ENCODE data around the gene RFTN1. TPM values are rescaled to one million over a fixed set of nuclear protein-coding genes. Genes with fewer than 3 reads are reported as not detected.
A peak's percentile ranks its signal among the peaks of the same experiment; 100 is the strongest.

RFTN1 gene
- total RNA-seq, 1 donor from 2014 or later = 53.4 TPM

DNA sequence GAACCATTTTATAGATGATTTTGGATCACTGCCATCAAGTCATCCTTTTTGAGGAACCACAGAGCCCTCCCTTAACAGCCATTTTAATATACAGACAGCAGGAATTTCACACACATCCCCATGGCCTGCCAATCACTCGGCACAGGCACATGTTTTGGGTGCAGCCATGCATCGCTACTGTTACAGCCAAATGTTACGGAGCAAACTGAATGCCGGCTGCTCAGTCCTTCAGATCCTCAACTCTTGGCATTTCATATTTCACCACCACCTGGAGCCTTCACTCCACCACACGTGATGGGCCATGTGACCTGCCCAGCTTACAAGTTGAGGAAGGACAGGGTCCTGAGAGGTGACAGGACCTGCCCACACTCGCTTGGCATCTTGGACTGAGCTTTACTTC lies 157.7 kb downstream of the RFTN1 start:
- Mint-ChIP-seq H3K27ac (ENCODE audit: unreplicated experiment) (no peak overlapping the region), H3K4me1 (ENCODE audit: low read depth) (peaks cover 25% of the 10 kb centered on the region), H3K9me3 (ENCODE audit: low read depth) (no peaks in the 10 kb centered on the region), H3K36me3 (ENCODE audit: low read depth) (peaks cover 11% of the 10 kb centered on the region), H3K4me3 (ENCODE audit: unreplicated experiment) (no peak overlapping the region), H3K27me3 (ENCODE audit: low read depth) (no peaks in the 10 kb centered on the region)
- DNase-seq (ENCODE audit: low spot score) = no peak
- TF ChIP-seq, protein P1, sequence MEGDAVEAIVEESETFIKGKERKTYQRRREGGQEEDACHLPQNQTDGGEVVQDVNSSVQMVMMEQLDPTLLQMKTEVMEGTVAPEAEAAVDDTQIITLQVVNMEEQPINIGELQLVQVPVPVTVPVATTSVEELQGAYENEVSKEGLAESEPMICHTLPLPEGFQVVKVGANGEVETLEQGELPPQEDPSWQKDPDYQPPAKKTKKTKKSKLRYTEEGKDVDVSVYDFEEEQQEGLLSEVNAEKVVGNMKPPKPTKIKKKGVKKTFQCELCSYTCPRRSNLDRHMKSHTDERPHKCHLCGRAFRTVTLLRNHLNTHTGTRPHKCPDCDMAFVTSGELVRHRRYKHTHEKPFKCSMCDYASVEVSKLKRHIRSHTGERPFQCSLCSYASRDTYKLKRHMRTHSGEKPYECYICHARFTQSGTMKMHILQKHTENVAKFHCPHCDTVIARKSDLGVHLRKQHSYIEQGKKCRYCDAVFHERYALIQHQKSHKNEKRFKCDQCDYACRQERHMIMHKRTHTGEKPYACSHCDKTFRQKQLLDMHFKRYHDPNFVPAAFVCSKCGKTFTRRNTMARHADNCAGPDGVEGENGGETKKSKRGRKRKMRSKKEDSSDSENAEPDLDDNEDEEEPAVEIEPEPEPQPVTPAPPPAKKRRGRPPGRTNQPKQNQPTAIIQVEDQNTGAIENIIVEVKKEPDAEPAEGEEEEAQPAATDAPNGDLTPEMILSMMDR (IDR thresholded peaks at IDR 0.05) = no peak

DNA sequence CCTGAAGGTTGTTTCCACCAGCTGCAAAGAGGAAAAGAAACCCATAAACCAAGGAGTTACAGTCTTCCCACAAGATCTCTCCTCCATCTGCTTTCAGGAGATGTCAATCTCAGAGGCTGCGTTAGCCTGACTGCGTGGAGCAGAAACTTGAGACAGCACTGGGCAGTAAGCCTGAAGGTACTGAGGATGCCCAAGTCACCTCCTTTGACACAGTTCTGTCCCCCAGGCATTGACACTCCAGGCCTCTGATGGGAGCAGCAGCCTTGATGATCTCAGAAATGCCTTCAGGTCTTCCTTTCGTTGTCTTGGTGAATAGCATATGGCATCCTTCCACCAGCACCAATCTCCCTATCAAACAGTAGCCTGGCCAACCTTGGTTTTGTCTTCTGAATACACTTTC lies 159.2 kb downstream of the RFTN1 start:
- H3K27ac Mint-ChIP-seq (ENCODE audit: unreplicated experiment) = no peak overlapping the region
- peaks cover 15% of the 10 kb centered on the region for H3K36me3 Mint-ChIP-seq (ENCODE audit: low read depth)

DNA sequence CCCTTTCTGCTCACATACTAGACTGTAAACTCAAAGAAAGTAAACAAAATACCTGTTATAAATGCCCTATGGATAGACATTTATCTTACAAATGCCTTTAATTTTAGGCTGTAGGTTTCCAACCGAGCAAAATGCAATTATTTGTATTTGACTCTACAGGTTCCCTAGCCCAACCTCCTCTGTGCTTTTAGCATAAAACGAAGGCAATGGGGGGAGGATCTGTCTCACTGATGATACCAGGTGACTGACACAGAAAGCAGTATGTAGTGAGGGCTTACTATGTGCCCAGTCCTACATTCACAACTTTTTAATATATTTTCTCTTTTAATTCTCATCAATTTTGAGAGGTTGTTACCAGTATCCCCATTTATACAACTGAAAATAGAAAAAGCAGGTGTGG lies 161.1 kb downstream of the RFTN1 start:
- Mint-ChIP-seq H3K27me3 (ENCODE audit: low read depth) (no peaks in the 10 kb centered on the region), H3K36me3 (ENCODE audit: low read depth) (peaks cover 18% of the 10 kb centered on the region), H3K9me3 (ENCODE audit: low read depth) (no peaks in the 10 kb centered on the region)

More for the DNA sequence above, 159.2 kb downstream of the RFTN1 start:
- DNase-seq (ENCODE audit: low spot score) = no peak
- no peaks in the 10 kb centered on the region for H3K9me3 Mint-ChIP-seq (ENCODE audit: low read depth)
- no peaks in the 10 kb centered on the region for H3K27me3 Mint-ChIP-seq (ENCODE audit: low read depth)
- TF ChIP-seq, protein P1 (IDR thresholded peaks at IDR 0.05) = no peak
- H3K4me1 Mint-ChIP-seq (ENCODE audit: low read depth) = peaks cover 34% of the 10 kb centered on the region
- no peak overlapping the region for H3K4me3 Mint-ChIP-seq (ENCODE audit: unreplicated experiment)

DNA sequence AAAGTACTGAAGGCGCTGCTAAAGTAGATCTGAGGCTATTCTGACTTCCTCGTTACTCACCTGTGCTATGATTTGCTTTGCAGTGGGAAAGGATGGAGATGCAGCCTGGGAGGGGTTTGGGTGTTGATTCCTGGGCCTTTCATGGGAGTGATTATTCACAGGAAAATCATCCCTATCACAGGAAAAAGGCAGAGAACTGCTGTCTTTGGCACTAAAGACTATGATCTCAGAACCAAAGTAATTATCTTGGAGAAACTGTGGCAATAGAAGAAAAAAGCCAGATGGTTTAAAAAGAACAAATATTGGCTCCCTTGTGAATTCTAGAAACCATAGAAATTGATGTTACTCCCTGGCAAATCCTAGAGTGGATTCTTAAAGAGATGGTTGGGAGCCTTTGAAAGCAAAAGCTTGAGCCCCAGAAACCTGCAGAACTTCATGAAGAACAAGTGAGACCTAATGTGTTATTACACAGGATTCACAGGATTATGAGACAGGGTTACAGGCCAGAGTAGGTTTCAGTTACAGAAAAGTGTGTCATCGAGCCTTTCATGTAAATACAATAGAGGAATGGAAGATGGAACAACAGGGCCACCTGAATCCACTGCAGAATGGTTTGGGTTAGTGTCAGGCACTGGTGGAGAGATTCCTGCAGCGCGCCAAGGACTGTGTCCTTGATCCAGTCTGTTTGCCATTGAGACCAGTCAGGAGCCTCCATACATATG lies 162.7 kb downstream of the RFTN1 start:
- no peak for DNase-seq (ENCODE audit: low spot score)
- TF ChIP-seq, protein P1 (IDR thresholded peaks at IDR 0.05) = no peak
- Mint-ChIP-seq H3K36me3 (ENCODE audit: low read depth) (peaks cover 10% of the 10 kb centered on the region), H3K27ac (ENCODE audit: unreplicated experiment) (peak overlapping the region; percentile 37), H3K27me3 (ENCODE audit: low read depth) (no peaks in the 10 kb centered on the region), H3K4me1 (ENCODE audit: low read depth) (peaks cover 30% of the 10 kb centered on the region), H3K4me3 (ENCODE audit: unreplicated experiment) (no peak overlapping the region), H3K9me3 (ENCODE audit: low read depth) (no peaks in the 10 kb centered on the region)

More for the DNA sequence above, 161.1 kb downstream of the RFTN1 start:
- Mint-ChIP-seq H3K4me3 (ENCODE audit: unreplicated experiment) (no peak overlapping the region), H3K27ac (ENCODE audit: unreplicated experiment) (no peak overlapping the region), H3K4me1 (ENCODE audit: low read depth) (peaks cover 30% of the 10 kb centered on the region)
- DNase-seq (ENCODE audit: low spot score) = no peak
- TF ChIP-seq, protein P1 (IDR thresholded peaks at IDR 0.05) = no peak

DNA sequence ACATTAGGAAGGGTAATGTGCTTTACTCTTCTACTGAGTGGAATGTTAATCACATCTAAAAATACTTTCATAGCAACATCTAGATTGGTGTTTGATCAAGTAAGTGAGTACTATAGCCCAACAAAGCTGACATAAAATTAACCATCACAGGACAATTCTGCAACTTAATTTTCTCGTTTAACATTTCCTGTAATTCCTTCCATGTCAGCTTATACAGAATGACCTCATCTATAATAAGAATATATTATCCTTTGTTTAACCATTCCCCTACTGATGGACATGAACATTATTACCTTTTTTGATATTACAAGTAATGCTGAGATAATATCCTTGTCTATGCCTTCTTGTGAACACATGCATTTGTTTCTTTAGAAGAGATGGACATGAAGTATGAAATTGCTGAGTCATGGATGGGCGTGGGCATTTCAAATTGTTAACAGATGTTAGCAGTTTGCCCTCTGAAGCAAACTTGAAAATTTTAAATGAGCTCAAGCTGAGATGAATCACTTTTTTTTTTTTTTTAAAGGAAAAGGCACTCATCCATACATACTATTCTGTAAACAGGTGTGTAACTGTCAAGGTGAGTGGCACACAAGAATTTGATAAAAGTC lies 163.4 kb downstream of the RFTN1 start:
- H3K4me1 Mint-ChIP-seq (ENCODE audit: low read depth) = peaks cover 30% of the 10 kb centered on the region
- H3K9me3 Mint-ChIP-seq (ENCODE audit: low read depth) = no peaks in the 10 kb centered on the region
- peak overlapping the region; percentile 37 for H3K27ac Mint-ChIP-seq (ENCODE audit: unreplicated experiment)
- H3K4me3 Mint-ChIP-seq (ENCODE audit: unreplicated experiment) = no peak overlapping the region
- DNase-seq (ENCODE audit: low spot score) = no peak
- no peaks in the 10 kb centered on the region for H3K27me3 Mint-ChIP-seq (ENCODE audit: low read depth)
- TF ChIP-seq, protein P1 (IDR thresholded peaks at IDR 0.05) = no peak
- H3K36me3 Mint-ChIP-seq (ENCODE audit: low read depth) = peaks cover 10% of the 10 kb centered on the region
